Stimulated activated CD8-positive, alpha-beta memory T cell treated with anti-CD3 and anti-CD28 coated beads, Interleukin-4, amount 100 ng/mL, for 1 hour (primary cell): ENCODE measurements around the gene KIF1B.
"Not testable (repeated sequence)": the region's sequence is repeated elsewhere in the genome, so short reads cannot be mapped to it uniquely, and the experiment has no call there.

ENCODE experiments used
- DNase-seq, 2 donors: peaks; one replicate each; pipeline ENCODE4 v3.0.0-alpha.2; 2020; ENCODE audit warnings: low read depth in 2 of 2, low spot score in 1 of 2

The KIF1B gene

DNA sequence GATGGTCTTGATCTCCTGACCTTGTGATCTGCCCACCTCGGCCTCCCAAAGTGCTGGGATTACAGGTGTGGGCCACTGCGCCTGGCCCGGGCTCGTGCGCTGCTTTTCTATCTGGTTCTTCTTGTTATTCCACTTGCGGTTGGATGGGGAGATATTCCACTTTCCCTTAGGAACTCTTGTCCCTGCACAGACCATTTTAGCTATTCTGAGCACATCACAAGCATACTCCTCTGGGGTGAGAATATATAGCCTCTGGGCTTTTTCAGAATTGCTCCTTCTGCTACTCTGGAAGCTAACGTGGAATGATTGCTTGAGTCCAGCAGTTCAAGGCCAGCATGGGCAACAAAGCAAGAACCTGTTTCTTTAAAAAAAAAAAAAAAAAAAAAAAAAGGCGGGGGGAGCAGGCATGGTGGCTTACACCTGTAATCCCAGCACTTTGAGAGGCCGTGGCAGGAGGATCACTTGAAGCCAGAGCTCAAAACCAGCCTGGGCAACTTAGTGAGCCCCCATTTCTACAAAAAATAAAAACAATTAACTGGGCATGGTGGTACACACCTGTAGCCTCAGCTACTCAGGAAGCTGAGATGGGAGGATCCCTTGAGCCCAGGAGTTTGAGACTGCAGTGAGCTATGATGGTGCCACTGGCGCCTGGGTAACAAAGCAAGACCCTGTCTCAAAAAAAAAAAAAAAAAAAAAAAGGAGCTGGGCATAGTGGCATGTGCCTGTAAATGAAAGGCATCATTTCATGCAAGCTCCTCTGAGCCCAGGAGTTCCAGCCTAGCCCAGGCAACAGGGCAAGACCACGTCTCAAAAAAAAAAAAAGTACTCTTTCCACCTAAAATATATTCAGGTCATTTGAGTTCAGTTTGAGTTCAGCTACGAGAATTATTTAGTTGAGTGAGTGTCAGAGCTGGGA, 176.6 kb downstream of the KIF1B start:
- DNase-seq: no peak

DNA sequence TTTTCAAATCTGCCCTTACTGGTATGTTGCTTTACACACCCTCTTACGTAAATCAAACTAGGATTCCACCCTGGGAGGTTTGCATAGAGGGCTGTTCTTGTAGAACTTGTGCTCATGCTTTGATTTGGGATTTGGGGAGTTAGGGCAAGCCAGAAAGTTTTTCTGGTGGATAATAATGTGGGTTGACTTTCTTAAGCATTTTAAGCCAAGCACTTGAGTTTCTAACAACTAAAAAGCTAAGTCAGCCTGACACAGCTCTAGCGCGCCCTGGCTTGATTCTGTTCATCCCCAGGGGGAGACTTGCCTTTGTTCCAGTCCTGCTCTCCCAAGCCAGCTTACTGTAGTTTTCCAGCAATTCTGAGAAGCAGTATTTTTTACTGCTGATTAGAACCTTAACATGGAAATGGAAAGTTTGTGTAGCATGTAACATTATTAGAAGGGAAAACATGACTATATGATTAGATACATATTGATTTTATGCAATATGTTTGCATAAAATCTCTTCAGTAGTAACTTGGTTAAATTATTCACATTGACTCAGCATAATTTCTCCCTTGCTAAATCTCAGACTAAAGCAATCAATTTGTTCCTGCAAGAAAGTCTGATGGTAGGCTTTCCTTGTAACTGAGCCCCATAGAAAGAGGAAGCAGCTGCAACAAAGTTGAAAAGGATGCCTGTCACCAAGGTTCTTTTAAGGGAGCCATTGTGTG, 177.5 kb downstream of the KIF1B start:
- DNase-seq: no peak

DNA sequence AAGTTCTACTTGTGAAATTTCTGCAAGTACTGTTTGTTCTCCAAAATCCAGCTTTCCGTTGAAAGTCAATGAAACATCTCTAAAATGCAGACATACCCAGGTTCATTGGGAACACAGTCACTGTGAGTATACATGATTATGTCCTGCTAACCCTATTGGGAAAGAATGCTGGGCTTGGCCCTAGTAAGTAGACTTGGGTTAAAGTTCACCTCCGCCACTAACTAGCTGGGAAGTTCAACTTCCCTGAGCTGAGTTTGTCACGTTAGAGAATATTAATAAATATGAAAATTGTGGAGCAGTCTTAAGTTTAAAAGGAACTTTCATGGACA, 178.0 kb downstream of the KIF1B start:
- DNase-seq: no peak

DNA sequence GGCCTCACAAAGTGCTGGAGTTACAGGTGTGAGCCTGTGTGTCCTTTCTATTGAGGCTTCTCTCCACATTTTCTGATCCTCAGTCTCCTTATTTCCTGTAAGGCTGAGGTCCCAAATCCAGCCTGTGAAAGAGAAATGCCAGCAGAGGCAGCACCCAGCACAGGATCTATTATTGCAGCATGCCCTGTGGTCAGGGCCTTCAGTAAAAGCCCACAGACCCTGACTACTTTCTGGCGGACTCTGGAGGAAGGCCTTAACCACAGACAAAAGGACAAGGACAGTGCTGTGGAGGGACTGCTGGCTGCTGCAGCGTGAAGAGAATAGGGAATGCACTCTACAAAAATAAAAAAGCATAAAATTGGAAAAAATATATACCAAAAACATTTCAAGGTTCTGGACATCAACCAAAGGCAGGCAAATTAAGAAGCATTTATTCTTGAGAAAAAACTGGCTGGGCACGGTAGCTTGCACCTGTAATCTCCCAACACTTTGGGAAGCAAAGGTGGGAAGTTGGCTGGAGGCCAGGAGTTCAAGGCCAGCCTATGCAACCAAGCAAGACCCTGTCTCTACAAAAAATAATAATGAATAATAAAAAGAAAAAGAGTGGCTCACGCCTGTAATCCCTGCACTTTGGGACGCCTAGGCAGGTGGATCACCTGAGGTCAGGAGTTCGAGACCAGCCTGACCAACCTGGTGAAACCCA, 179.1 kb downstream of the KIF1B start:
- no peak for DNase-seq

DNA sequence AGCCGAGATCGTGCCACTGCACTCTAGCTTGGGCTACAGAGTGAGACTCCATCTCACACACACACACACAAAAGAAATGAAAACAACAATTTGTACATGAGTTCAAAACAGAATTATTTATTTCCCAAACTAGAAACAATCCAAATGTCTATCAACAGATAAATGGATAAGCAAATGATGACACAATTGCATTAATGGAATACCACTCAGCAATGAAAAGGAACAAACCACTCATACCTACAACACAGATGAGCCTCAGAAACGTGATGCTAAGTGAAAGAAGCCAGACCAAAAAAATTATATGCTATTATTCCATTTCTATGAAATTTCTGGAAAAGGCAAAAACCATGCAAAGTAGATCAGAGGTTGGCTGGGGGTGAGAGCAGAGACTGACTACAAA, 186.5 kb downstream of the KIF1B start:
- DNase-seq: no peak

DNA sequence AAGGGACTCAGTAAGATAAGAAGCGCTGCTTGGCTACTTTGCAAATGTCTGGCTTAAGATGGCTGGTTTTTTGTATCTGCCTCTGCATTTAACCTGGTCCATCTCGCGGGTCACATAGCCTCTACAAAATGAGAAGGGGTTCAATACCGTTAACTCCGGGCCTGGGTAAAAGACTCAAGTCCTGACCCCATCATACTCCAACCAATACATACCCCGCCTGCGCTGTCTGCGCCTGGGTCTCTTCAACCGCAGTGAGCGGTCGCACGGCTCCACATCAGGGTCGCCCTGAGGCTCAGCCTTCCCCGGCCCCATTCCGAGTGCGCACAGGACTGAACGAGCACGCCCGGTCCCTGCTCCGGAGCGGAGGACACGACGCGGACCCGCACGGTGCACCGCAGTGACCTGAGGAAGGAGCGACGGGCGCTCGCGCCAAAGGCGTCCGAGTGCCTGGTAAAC, 187.9 kb downstream of the KIF1B start:
- DNase-seq: no peak

DNA sequence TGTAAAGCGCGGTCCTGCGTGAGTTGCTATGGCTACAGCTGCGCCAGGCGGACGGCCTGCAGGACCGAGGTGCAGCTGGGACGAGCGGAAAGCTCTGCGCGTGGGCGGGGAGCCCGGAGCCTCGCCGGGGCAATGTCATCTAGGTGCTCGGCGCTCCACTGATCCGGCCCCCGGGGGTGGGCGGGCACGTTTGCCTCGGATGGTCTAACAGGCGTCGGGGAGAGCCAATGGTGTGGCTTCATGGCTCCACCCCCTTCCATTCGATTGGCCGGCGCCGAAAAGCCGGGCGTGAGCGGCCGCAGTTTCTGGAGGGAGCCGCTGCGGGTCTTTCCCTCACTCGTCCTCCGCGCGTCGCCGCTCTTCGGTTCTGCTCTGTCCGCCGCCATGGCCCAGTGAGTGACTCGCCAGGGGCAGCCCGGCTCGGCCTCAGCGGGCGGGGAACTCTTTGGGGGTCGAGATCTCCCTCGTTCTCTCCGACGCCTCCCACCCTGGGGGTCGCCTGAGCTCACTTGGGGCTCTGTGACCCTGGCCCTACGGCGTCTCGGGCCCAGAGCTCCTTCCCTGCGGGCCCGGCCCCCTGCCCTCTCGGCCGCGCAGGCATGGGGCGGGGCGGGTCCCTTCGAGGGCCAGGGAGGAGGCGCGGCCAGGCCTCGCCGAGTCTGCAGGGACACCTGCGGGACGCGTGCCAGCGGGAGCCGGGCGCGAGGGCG, 188.5 kb downstream of the KIF1B start, which contains the start of gene PGD:
TSS of gene PGD (plus strand) at position 331 of the 710 bp plus-strand sequence. CDS start at position 385, 54 bp downstream.
- DNase-seq: peak; percentile 94

DNA sequence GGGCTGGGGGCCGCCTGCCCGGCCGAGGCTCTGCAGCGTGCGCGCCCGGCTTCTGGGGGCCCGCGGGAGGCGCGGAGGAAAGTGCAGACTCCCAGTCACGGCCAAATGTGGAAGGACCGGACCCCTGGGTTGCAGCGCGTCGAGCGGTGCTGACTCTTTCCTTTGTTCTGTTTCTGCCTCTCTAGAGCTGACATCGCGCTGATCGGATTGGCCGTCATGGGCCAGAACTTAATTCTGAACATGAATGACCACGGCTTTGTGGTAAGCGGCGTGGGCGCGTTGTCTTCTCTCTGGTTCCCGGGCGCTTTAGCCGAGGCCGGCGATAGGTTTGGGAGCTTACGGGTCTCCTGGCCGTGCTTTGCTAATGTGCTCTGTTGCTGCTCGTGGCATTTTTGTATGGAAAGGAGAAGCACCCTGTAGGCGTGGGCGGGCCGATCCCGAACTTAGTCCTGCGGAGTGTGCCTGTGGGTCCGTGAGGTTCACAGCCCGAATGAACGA, 189.1 kb downstream of the KIF1B start:
- DNase-seq: no peak

DNA sequence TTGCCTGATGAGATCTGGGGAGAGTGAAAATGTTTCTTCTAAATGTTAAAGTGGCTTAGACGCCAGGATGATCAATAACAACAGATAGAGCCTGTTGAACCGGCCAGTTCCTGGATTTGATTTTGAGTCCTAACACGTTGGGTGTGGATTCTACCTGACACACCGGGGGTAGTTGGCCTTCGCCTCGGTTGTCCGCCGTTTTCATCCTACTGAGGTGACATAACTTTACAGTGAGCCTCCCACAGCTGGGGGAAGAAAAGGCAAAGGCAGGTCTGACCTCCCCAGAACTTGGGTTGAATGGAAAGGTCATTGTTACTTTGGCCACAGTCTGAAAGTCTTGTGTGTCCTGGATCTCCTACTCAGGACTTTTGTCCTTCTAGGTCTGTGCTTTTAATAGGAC, 189.6 kb downstream of the KIF1B start:
- DNase-seq: no peak

DNA sequence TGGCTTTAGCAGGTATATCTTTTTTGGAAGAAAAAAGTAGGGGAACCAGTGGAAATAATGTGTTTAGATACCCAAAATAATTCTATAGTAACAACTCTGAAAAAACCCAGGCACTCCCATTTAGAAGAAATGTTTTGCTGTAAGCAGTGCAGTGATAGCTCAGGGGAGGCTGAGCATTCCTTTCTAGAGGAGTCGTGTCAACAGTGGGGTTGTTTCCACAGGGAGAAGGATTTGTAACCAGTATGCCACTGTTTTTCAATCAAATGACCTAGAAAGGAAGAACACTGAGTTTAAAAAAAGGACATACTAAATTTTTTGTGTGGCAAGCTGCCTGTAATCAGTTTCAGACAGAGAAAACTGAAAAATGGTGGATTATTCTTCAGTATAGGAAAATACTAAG, 190.9 kb downstream of the KIF1B start:
- DNase-seq: no peak

DNA sequence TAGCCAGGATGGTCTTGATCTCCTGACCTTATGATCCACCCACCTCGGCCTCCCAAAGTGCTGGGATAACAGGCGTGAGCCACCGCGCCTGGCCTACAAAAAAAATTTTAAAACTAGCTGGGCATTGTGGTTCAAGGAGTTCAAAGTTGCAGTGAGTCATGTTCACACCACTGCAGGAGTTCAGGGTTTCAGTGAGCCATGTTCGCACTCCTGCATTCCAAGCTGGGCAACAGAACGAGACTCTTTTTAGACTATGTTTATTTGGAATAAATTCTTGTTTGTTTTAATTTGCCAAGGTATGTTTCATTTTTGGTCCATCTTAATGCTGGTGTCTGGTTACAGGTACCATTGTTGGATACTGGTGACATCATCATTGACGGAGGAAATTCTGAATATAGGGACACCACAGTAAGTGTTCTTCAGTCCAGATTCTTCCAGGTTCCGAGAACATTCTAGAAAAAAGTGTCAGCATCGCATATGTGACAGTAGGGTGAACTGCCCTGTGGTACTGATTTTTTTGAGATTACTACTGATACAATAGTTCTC, 192.4 kb downstream of the KIF1B start:
- DNase-seq: no peak

DNA sequence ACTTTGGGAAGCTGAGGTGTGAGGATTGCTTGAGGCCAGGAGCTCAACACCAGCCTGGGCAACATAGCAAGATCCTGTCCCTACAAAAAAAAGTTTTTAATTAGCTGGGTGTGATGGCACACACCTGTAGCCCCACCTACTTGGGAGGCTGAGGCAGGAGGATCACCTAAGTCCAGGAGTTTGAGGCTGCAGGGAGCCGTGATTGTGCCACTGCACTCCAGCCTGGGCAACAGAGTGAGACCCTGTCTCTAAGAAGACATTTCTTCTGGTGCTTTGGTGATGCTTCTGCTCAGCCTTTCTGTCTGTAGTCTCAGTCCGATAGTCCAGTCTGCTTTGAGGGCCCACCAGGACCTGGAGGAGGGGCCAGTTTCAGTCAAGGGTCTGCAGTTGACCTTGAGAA, 196.8 kb downstream of the KIF1B start:
- no peak for DNase-seq

DNA sequence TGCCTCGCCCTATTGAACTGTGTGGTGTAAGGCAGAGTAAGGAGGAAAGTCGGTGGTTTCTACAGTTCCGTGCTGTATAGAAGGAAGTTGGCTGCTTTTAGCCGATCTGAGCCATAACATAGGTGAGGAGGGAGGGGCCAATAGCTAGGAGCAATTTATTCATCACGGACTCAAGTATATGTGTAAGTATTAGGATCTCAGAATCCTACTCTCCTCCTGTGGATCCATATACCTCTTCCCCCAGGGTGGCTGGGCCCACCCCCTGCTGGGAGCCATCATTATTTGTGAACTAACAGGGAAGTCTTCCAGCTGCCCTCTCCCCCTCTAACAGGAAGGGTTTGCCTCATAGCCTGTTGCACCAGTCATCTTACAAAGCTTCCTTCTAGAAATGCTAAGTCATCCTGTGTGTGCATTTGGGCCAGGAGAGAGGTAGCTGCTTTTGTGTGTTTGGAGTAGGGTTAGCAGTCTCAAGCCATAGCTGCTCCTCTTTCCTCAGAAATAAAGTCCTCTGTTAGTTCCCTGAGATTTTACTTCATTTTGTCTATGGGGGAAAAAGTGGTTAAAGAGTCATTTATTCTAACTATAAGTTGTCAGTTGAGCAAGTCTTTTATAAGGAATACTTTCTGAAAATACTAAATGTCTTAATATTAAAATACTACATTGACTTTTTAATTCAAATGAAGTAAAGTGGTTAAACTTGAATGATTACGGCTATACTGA, 205.0 kb downstream of the KIF1B start:
- no peak for DNase-seq

DNA sequence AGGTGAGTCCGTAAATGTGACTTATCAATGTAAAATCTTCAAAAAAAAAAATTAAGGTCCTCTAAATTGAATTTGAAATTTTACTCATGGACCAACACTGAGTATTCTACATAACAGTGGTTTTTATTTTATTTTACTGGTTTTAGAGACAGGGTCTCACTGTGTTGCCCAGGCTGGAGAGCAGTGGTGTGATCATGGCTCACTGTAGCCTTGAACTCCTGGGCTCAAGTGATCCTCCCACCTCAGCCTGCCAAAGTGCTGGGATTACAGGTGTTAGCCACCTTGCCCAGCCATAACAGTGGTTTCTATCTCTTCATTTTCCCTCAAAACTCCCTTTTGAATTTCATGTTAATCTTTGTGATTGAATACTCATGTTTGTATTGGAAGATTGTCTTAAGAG, 205.6 kb downstream of the KIF1B start:
- DNase-seq: not testable (repeated sequence)

DNA sequence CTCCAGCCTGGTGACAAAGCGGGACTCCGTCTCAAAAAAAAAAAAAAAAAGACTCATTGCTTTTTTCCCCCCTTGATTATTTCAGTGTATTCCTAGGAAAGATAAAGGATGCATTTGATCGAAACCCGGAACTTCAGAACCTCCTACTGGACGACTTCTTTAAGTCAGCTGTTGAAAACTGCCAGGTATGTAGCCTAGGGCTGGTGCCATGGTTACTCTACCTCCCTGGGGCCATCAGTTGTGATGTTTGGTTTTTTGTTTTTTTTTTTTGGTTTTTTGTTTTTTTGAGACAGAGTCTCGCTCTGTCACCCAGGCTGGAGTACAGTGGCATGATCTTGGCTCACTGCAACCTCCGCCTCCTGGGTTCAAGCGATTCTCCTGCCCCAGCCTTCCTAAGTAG, 208.4 kb downstream of the KIF1B start:
- DNase-seq: not testable (repeated sequence)

DNA sequence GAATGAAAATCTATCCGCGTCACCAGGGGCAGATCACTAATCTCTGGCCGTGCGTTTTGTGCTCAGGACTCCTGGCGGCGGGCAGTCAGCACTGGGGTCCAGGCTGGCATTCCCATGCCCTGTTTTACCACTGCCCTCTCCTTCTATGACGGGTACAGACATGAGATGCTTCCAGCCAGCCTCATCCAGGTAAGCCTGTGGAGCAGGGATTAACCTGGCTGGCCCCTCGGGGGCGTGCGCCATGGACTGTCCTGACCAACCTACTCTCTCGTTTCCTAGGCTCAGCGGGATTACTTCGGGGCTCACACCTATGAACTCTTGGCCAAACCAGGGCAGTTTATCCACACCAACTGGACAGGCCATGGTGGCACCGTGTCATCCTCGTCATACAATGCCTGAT, 209.0 kb downstream of the KIF1B start:
- DNase-seq: no peak

DNA sequence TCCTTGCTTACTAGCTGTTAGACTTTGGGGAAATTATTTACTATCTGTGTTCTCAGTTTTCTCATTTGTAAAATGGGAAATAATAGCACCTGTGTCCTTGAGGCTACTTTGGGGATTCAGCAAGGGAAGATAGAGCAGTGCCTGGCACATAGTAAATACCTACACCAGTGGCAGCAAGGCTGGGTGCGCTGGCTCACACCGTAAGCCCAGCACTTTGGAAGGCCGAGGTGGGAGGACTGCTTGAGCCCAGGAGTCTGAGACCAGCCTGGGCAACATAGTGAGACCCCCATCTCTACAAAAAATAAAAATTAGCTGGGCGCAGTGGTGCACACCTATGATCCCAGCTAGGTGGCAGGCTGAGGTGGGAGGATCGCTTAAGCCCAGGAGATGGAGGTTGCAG, 211.3 kb downstream of the KIF1B start:
- DNase-seq: no peak

DNA sequence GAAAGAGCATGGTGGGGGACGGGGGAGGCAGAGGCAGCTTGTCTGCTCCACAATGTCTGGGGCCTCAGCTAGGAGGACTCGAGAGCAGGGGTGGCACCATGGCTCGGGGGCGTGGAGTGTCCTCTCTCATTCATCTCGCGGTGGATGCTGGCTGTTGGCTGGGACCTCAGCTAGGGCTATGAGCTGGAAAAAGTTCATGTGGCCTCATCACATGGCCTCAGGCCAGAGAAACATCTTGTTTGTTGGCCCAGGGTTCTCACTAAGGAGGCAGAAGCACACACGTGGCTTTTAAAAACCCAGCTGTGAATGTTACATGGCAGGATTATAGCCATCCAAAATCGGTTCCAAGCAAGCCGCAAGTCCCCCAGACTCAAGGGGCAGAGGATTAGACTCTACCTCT, 213.7 kb downstream of the KIF1B start:
- no peak for DNase-seq

DNA sequence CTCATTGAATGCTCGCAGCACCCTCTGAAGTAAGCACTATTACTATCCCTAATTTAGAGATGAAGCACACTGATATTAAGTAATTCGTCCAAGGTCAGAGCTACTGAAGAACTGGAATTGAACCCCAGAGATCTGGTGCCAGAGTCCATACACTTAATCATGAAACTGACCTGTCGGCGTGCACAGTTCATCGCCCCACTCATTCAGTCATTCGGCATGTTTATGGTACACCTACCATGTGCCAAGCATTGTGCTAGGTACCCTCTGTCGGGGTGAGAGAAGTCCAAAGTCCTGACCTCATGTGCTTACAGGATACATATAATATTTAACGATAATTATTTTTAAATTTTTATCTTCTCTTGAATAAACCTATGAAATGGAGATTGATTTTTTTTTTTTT, 214.3 kb downstream of the KIF1B start:
- DNase-seq: no peak
